Measurements from ENCODE around the gene PDLIM1. TPM values are rescaled to one million over a fixed set of nuclear protein-coding genes. Genes with fewer than 3 reads are reported as not detected.
A peak's percentile ranks its signal among the peaks of the same experiment; 100 is the strongest.

PDLIM1 gene
- total and polyA plus RNA-seq, 2 donors (not counting 1 experiment from before 2014, with no cell fraction given): 24.3 to 390 TPM

GRCh38 chr10:95333997-95334804 lies 43.4 kb upstream of the PDLIM1 start:
- Histone ChIP-seq H4K20me1 (ENCODE audit: control insufficient read depth, extremely low read depth, insufficient read depth, low read length) (no peaks in the 10 kb centered on the region), H2AFZ (ENCODE audit: low read length) (peak overlapping the region; percentile 73), H3K9ac (ENCODE audit: insufficient read depth, low read length) (peak overlapping the region; percentile 54)

GRCh38 chr10:95332666-95333249 lies 42.0 kb upstream of the PDLIM1 start:
- Histone ChIP-seq H3K4me2 (ENCODE audit: extremely low read depth, insufficient read depth, low read length) (no peak overlapping the region), H3K9ac (ENCODE audit: insufficient read depth, low read length) (no peak overlapping the region), H4K20me1 (ENCODE audit: control insufficient read depth, extremely low read depth, insufficient read depth, low read length) (no peaks in the 10 kb centered on the region), H3K79me2 (ENCODE audit: control insufficient read depth, insufficient read depth, low read length) (no peaks in the 10 kb centered on the region), H2AFZ (ENCODE audit: low read length) (no peak overlapping the region), H3K27ac (ENCODE audit: insufficient read depth, low read length) (no peak overlapping the region), H3K9me3 (ENCODE audit: control insufficient read depth, insufficient read depth, low read depth, low read length) (no peaks in the 10 kb centered on the region), H3K36me3 (ENCODE audit: control insufficient read depth, insufficient read depth, low read length) (no peaks in the 10 kb centered on the region), H3K4me3 (replicated peaks in 1 of 4; ENCODE audit: control extremely low read depth in 1 of 4, insufficient read depth in 1 of 4, low read depth in 3 of 4, low read length in 4 of 4) (no peak overlapping the region), H3K4me1 (ENCODE audit: control insufficient read depth, extremely low read depth, insufficient read depth, low read length) (peaks cover 14% of the 10 kb centered on the region), H3K27me3 (ENCODE audit: control insufficient read depth, insufficient read depth, low read length) (no peaks in the 10 kb centered on the region)
- no peak for TF ChIP-seq EZH2 (IDR thresholded peaks at IDR 0.05; ENCODE audit: low read length, missing control alignments)
- TF ChIP-seq, protein P1, sequence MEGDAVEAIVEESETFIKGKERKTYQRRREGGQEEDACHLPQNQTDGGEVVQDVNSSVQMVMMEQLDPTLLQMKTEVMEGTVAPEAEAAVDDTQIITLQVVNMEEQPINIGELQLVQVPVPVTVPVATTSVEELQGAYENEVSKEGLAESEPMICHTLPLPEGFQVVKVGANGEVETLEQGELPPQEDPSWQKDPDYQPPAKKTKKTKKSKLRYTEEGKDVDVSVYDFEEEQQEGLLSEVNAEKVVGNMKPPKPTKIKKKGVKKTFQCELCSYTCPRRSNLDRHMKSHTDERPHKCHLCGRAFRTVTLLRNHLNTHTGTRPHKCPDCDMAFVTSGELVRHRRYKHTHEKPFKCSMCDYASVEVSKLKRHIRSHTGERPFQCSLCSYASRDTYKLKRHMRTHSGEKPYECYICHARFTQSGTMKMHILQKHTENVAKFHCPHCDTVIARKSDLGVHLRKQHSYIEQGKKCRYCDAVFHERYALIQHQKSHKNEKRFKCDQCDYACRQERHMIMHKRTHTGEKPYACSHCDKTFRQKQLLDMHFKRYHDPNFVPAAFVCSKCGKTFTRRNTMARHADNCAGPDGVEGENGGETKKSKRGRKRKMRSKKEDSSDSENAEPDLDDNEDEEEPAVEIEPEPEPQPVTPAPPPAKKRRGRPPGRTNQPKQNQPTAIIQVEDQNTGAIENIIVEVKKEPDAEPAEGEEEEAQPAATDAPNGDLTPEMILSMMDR (conservative IDR thresholded peaks at IDR 0.05 in 1 of 2, IDR thresholded peaks at IDR 0.05 in 1 of 2; ENCODE audit: low read depth in 1 of 2, low read length in 2 of 2): no peak
- DNase-seq (ENCODE audit: low read depth in 2 of 2): no peak

More at GRCh38 chr10:95333997-95334804, 43.4 kb upstream of the PDLIM1 start:
- no peaks in the 10 kb centered on the region for H3K9me3 ChIP-seq (ENCODE audit: control insufficient read depth, insufficient read depth, low read depth, low read length)
- peak overlapping the region; percentile 72 for H3K4me2 ChIP-seq (ENCODE audit: extremely low read depth, insufficient read depth, low read length)
- peak overlapping the region; percentile 99 for H3K27ac ChIP-seq (ENCODE audit: insufficient read depth, low read length)
- DNase-seq (ENCODE audit: low read depth in 2 of 2): peak; percentile 91 to 93
- H3K36me3 ChIP-seq (ENCODE audit: control insufficient read depth, insufficient read depth, low read length): no peaks in the 10 kb centered on the region
- peaks cover 14% of the 10 kb centered on the region for H3K4me1 ChIP-seq (ENCODE audit: control insufficient read depth, extremely low read depth, insufficient read depth, low read length)
- no peaks in the 10 kb centered on the region for H3K27me3 ChIP-seq (ENCODE audit: control insufficient read depth, insufficient read depth, low read length)
- no peaks in the 10 kb centered on the region for H3K79me2 ChIP-seq (ENCODE audit: control insufficient read depth, insufficient read depth, low read length)
- TF ChIP-seq, protein P1 (conservative IDR thresholded peaks at IDR 0.05 in 1 of 2, IDR thresholded peaks at IDR 0.05 in 1 of 2; ENCODE audit: low read depth in 1 of 2, low read length in 2 of 2): no peak
- TF ChIP-seq EZH2 (IDR thresholded peaks at IDR 0.05; ENCODE audit: low read length, missing control alignments): no peak
- no peak overlapping the region for H3K4me3 ChIP-seq (replicated peaks in 1 of 4; ENCODE audit: control extremely low read depth in 1 of 4, insufficient read depth in 1 of 4, low read depth in 3 of 4, low read length in 4 of 4)

- Histone ChIP-seq H3K27ac (ENCODE audit: insufficient read depth, low read length) (no peak overlapping the region), H3K4me2 (ENCODE audit: extremely low read depth, insufficient read depth, low read length) (no peak overlapping the region), H3K4me1 (ENCODE audit: control insufficient read depth, extremely low read depth, insufficient read depth, low read length) (peaks cover 18% of the 10 kb centered on the region), H3K36me3 (ENCODE audit: control insufficient read depth, insufficient read depth, low read length) (no peaks in the 10 kb centered on the region), H3K79me2 (ENCODE audit: control insufficient read depth, insufficient read depth, low read length) (no peaks in the 10 kb centered on the region), H3K9me3 (ENCODE audit: control insufficient read depth, insufficient read depth, low read depth, low read length) (no peaks in the 10 kb centered on the region), H3K4me3 (replicated peaks in 1 of 4; ENCODE audit: control extremely low read depth in 1 of 4, insufficient read depth in 1 of 4, low read depth in 3 of 4, low read length in 4 of 4) (no peak overlapping the region), H4K20me1 (ENCODE audit: control insufficient read depth, extremely low read depth, insufficient read depth, low read length) (no peaks in the 10 kb centered on the region), H3K27me3 (ENCODE audit: control insufficient read depth, insufficient read depth, low read length) (no peaks in the 10 kb centered on the region), H2AFZ (ENCODE audit: low read length) (no peak overlapping the region), H3K9ac (ENCODE audit: insufficient read depth, low read length) (no peak overlapping the region)
- no peak for DNase-seq (ENCODE audit: low read depth in 2 of 2)
- no peak for TF ChIP-seq EZH2 (IDR thresholded peaks at IDR 0.05; ENCODE audit: low read length, missing control alignments)
- TF ChIP-seq, protein P1 (conservative IDR thresholded peaks at IDR 0.05 in 1 of 2, IDR thresholded peaks at IDR 0.05 in 1 of 2; ENCODE audit: low read depth in 1 of 2, low read length in 2 of 2): no peak
These were observed 40.9 kb upstream of the PDLIM1 start for GRCh38 chr10:95331596-95332130.
